Smooth muscle cell (in vitro differentiated cells): ENCODE measurements around the gene SPRYD4. TPM values are rescaled to one million over a fixed set of nuclear protein-coding genes. Genes with fewer than 3 reads are reported as not detected.
A peak's percentile ranks its signal among the peaks of the same experiment; 100 is the strongest.

ENCODE experiments used
- DNase-seq: peaks from one replicate; lab custom pipeline; 2025; ENCODE audit not compliant: unreplicated experiment; lab: John Stamatoyannopoulos, UW
- H2AFZ ChIP-seq: fragments of 200-600 bp; sonication (generic); 2 replicates; pipeline ENCODE4 v1.6.0; 2016; ENCODE audit warnings: antibody characterized with exemption, low read depth, mild to moderate bottlenecking
- H3F3A ChIP-seq: fragments of 200-600 bp; sonication (generic); 2 replicates; pipeline ENCODE4 v1.6.0; 2017; ENCODE audit warnings: antibody characterized with exemption, low read depth
- H3K27ac ChIP-seq: fragments of 200-600 bp; sonication (generic); 2 replicates; pipeline ENCODE4 v1.5.1; 2016; ENCODE audit warnings: low read depth, mild to moderate bottlenecking
- H3K27me3 ChIP-seq: fragments of 200-600 bp; sonication (generic); 2 replicates; pipeline ENCODE4 v1.6.1; 2016; ENCODE audit warnings: low read depth, mild to moderate bottlenecking
- H3K36me3 ChIP-seq: fragments of 200-600 bp; sonication (generic); 2 replicates; pipeline ENCODE4 v1.5.1; 2016; ENCODE audit warnings: low read depth
- H3K4me1 ChIP-seq: fragments of 200-600 bp; sonication (generic); 2 replicates; pipeline ENCODE4 v1.5.1; 2016; ENCODE audit warnings: low read depth
- H3K4me2 ChIP-seq: fragments of 200-600 bp; sonication (generic); 2 replicates; pipeline ENCODE4 v1.6.0; 2016; ENCODE audit warnings: mild to moderate bottlenecking
- H3K4me3 ChIP-seq: fragments of 200-600 bp; sonication (generic); 2 replicates; pipeline ENCODE4 v1.5.1; 2016; ENCODE audit warnings: mild to moderate bottlenecking
- H3K79me2 ChIP-seq: fragments of 200-600 bp; sonication (generic); 2 replicates; pipeline ENCODE4 v1.6.0; 2016; ENCODE audit warnings: low read depth, mild to moderate bottlenecking
- H3K9ac ChIP-seq: fragments of 200-600 bp; sonication (generic); 2 replicates; pipeline ENCODE4 v1.6.0; 2016; ENCODE audit warnings: low read depth
- H3K9me3 ChIP-seq: fragments of 200-600 bp; sonication (generic); replicated peaks from 2 replicates; pipeline ENCODE4 v1.5.1; 2016; ENCODE audit warnings: low read depth
- H4K20me1 ChIP-seq: fragments of 200-600 bp; sonication (generic); 2 replicates; pipeline ENCODE4 v1.6.0; 2016; ENCODE audit warnings: low read depth
- CTCF ChIP-seq: fragments of 200-600 bp; sonication (generic); IDR thresholded peaks from 2 replicates; pipeline ENCODE4 v1.5.1; 2017; ENCODE audit warnings: borderline replicate concordance, mild to moderate bottlenecking, antibody characterized with exemption; ENCODE audit not compliant: insufficient read depth, poor library complexity, severe bottlenecking
- WGBS: methylation state at CpG from one replicate; pipeline ENCODE4 v1.1.7; 2016; ENCODE audit warnings: low lambda C conversion rate; 5-methylcytosine and 5-hydroxymethylcytosine counted together
- polyA plus RNA-seq: library from polyadenylated mRNA; unstranded; fragments of >200 nt; fragmentation: Nextera tagmentation; extraction: Ambion mirVana; gene quantifications from 2 replicates; pipeline ENCODE4 v1.2.1, GENCODE V29; 2016
- total RNA-seq: library from RNA; depleted of rRNA; stranded (reverse); fragments of >200 nt; gene quantifications from 2 replicates; pipeline ENCODE4 v1.2.3, GENCODE V29; 2014

The SPRYD4 gene
- total and polyA plus RNA-seq, 2 experiments from 2014 or later: 0.71 to 1.0 TPM

DNA sequence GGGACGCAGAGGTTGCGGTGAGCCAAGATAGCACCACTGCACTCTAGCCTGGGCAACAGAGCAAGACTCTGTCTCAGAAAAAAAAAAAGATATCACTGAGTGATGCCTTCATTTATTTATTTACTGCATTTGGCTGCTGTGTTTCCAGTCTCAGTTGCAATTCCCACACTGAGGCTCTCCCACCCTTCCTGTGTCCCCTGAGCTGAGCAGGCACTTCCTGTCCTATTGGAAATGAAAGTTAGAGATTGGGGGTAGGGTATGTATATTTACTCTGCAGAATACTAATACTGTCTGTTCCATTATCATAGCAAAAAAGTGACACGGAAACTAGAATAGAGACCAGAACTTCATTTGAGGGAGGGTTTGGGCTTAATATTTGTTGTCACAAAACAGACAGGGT lies 51.7 kb downstream of the SPRYD4 start:
- peak overlapping the region; percentile 29 for H2AFZ ChIP-seq
- no peak overlapping the region for H3K4me3 ChIP-seq
- peaks cover 14% of the 10 kb centered on the region for H3K4me1 ChIP-seq
- peak overlapping the region; percentile 92 for H3K27ac ChIP-seq
- H3K9ac ChIP-seq: no peak overlapping the region
- no peaks in the 10 kb centered on the region for H3K9me3 ChIP-seq
- no peaks in the 10 kb centered on the region for H4K20me1 ChIP-seq
- H3K27me3 ChIP-seq: no peaks in the 10 kb centered on the region
- TF ChIP-seq CTCF: no peak
- H3K36me3 ChIP-seq: no peaks in the 10 kb centered on the region
- 87% methylated on average over 3 of the region's 3 CpGs for WGBS
- DNase-seq: no peak
- H3K4me2 ChIP-seq: peak overlapping the region; percentile 20
- H3F3A ChIP-seq: no peaks in the 10 kb centered on the region
- H3K79me2 ChIP-seq: peaks cover 27% of the 10 kb centered on the region

DNA sequence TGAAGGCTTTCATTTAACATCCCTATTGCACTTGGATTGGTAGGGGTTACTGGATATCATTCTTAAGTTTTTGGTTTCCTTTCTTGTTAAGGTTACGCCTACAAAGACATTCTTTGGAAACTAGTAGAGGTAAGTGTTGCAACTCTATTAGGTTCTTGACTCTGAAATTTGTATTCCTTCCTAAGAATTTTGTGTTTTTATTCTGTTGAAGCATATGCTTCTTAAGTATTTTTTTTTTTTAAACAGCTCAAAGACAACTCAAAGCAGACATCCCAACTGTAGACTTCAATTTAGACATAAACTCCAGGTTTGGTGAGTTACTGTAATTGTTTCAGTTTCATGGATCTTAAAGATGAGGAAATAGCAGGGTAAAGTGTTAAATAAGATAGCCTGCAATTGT lies 52.1 kb downstream of the SPRYD4 start:
- H3K36me3 ChIP-seq: no peaks in the 10 kb centered on the region
- peaks cover 31% of the 10 kb centered on the region for H3K79me2 ChIP-seq
- no peaks in the 10 kb centered on the region for H3K27me3 ChIP-seq
- H3K27ac ChIP-seq: peak overlapping the region; percentile 92
- peak overlapping the region; percentile 20 for H3K4me2 ChIP-seq
- no peaks in the 10 kb centered on the region for H3K9me3 ChIP-seq
- H4K20me1 ChIP-seq: no peaks in the 10 kb centered on the region
- peaks cover 14% of the 10 kb centered on the region for H3K4me1 ChIP-seq
- no peak for DNase-seq
- no peaks in the 10 kb centered on the region for H3F3A ChIP-seq
- WGBS: 84% methylated on average over 1 of the region's 1 CpG
- peak overlapping the region; percentile 29 for H2AFZ ChIP-seq
- no peak overlapping the region for H3K9ac ChIP-seq
- no peak for TF ChIP-seq CTCF
- no peak overlapping the region for H3K4me3 ChIP-seq

DNA sequence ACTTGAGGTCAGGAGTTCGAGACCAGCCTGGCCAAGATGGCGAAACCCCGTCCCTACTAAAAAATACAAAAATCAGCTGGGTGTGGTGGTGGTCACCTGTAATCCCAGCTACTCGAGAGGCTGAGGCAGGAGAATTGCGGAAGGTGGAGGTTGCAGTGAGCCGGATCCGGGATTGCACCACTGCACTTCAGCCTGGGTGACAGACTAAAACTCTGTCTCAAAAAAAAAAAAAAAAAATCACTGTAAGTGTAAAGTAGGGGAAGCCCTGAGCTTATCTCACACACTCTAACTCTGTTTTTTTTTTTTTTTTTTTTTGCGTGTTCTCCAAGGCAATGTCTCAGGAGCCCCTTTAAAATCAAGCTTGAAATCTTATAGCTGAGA lies 52.8 kb downstream of the SPRYD4 start:
- Histone ChIP-seq H3K79me2 (peaks cover 38% of the 10 kb centered on the region), H3K9me3 (no peaks in the 10 kb centered on the region), H2AFZ (peak overlapping the region; percentile 93), H3K4me2 (peak overlapping the region; percentile 93), H3K27me3 (no peaks in the 10 kb centered on the region), H3K4me1 (peaks cover 17% of the 10 kb centered on the region), H3K4me3 (peak overlapping the region; percentile 87), H3K27ac (peak overlapping the region; percentile 92), H3K9ac (peak overlapping the region; percentile 87), H4K20me1 (no peaks in the 10 kb centered on the region), H3F3A (peaks cover 6% of the 10 kb centered on the region), H3K36me3 (no peaks in the 10 kb centered on the region)
- no peak for DNase-seq
- no peak for TF ChIP-seq CTCF
- WGBS: 75% methylated on average over 8 of the region's 8 CpGs

DNA sequence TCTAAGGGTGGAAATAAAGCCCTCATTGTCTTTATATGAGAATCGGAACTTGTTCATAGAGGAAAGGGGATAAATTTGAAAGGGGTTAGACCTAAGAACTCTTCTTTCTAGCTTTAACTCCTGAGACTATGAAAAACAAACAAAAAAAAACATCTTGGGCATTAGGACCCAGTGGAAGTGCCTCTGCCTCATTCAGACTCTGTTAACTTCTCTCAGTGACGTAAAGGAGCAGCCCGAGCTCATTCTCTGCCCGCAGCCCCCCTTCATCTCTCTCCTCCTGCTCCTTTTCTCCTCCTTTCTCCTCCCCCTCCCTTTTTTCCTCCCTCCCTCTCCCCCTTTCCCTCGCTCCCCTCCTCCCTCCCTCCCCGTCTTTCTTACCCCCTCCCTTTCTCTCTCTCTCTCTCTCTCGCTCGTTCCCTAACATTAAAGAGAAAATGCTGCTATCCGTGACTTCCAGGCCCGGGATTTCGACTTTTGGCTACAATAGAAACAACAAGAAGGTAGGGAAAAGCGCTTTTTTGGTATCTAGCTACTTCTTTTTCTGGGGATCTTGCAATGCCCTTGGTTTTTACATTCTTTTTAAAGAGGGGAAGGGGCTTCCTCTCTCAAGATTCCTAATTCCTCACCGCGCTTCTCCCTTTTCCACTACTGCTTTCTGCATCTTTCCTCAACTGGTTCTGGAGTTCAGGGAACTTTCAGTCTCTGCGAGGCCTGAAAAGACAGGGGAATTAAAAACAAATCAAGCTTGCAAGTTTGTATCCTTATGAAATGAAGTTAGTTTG lies 53.4 kb downstream of the SPRYD4 start, which contains the start of gene RBMS2:
Gene RBMS2 (plus strand): TSS at position 231 of the 782 bp plus-strand sequence. CDS start 204 bp downstream, at position 435.
- peak; percentile 7 for DNase-seq
- no peaks in the 10 kb centered on the region for H3K36me3 ChIP-seq
- H2AFZ ChIP-seq: peak within 1 kb of the TSS; percentile 93
- peak within 1 kb of the TSS; percentile 93 for H3K4me2 ChIP-seq
- peak within 1 kb of the TSS; percentile 87 for H3K9ac ChIP-seq
- peaks cover 6% of the 10 kb centered on the region for H3F3A ChIP-seq
- WGBS: 2% methylated on average over 11 of the region's 15 CpGs
- no peaks in the 10 kb centered on the region for H3K27me3 ChIP-seq
- TF ChIP-seq CTCF: no peak
- H3K27ac ChIP-seq: peak within 1 kb of the TSS; percentile 92
- H3K4me1 ChIP-seq: peaks cover 21% of the 10 kb centered on the region
- H3K79me2 ChIP-seq: peaks cover 42% of the 10 kb centered on the region
- H3K9me3 ChIP-seq: no peaks in the 10 kb centered on the region
- peak within 1 kb of the TSS; percentile 87 for H3K4me3 ChIP-seq
- no peaks in the 10 kb centered on the region for H4K20me1 ChIP-seq
